ENCODE data around the gene RASGRF2.

DNA sequence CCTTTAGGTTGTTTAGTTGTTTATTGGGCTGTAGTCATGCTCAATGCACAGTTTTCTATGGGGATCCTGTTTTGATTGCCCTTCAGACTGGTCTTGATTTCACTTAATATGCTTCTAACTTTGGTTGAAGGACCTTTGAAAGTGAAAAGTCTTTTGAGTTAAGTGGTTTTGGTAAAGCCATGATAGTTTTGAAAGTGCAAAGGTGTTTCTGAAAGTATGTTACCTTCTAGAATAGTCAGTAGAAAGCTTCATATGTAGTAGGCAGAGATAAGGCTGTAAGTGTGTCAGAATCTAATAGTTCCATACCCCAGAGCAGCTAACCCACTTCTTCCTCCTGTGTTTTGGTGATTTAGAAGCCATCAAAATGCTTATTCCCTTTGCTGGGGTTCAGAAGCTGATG, 46.1 kb downstream of the RASGRF2 start:
- TF ChIP-seq CTCF (conservative IDR thresholded peaks at IDR 0.05; ENCODE audit: low read length) = no peak
- no peak for TF ChIP-seq EZH2phosphoT487 (IDR thresholded peaks at IDR 0.05; ENCODE audit: borderline replicate concordance)

Data from Loucy (cell line).